ENCODE data around the gene EDN1. TPM values are rescaled to one million over a fixed set of nuclear protein-coding genes. Genes with fewer than 3 reads are reported as not detected.
"Not testable (repeated sequence)": the region's sequence is repeated elsewhere in the genome, so short reads cannot be mapped to it uniquely, and the experiment has no call there.

Gene EDN1
- total and polyA plus RNA-seq, 11 donors: 1.0 to 11.6 (median 4.1) TPM

DNA sequence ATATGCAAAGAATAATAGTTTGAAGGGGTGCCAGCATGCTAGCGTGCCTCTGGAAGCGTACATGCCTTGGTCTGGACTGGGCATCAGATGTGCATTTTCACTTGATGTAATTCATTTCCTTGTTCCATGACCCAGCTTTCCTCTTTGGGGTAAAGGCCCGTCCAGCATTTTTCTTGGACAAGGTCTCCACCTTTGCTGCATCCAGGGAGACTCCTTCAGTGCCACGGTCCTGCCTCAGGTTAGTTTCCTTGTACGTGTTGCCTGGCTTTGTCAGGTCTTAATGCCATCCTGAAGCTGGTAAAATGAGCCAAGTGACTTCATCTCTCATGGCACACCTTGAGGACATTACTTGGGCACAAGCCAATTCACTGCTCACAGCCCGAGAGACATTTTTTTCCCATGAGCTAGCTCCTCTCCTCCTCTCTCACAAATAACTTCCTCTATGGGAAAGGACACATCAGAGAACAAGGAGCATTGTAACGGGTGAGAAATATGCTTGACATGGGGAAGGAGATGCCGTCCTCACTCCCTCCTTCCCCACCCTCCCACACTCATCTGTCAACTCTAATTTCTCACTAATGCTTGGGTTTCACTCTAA lies 23.9 kb downstream of the EDN1 start:
- Histone ChIP-seq H3K9me3 (peaks cover 0 to 13% (median 3%) of the 10 kb centered on the region in 12 donors), H3K4me1 (peaks cover 0 to 5% (median 0%) of the 10 kb centered on the region in 12 donors), H3K4me3 (no peak overlapping the region), H3K27me3 (no peaks in the 10 kb centered on the region), H3K36me3 (no peaks in the 10 kb centered on the region), H3K27ac (no peak overlapping the region)
- TF ChIP-seq POLR2A (IDR thresholded peaks at IDR 0.05) (no peak), CTCF (IDR thresholded peaks at IDR 0.05) (no peak)
- 42 to 49% (median 43%) methylated on average over 8 of the region's 8 CpGs for WGBS, 4 donors
- no peak for ATAC-seq
- DNase-seq: no peak
- intact Hi-C loops (cut with DNase I): no loop called here

- no peak overlapping the region for H3K4me3 ChIP-seq
- TF ChIP-seq POLR2A (IDR thresholded peaks at IDR 0.05) (no peak), CTCF (IDR thresholded peaks at IDR 0.05) (no peak)
- H3K27me3 ChIP-seq: no peaks in the 10 kb centered on the region
- ATAC-seq: no peak
- H3K4me1 ChIP-seq: peaks cover 0 to 5% (median 0%) of the 10 kb centered on the region in 12 donors
- 88 to 93% (median 90%) methylated on average over 5 of the region's 5 CpGs for WGBS, 4 donors
- peaks cover 0 to 13% (median 3%) of the 10 kb centered on the region in 12 donors for H3K9me3 ChIP-seq
- intact Hi-C loops (cut with DNase I): loop anchor here in 1 of 10 donors (1.0 kb wide), 1 partner anchor 9 kb away; no protein-coding TSS in a partner anchor
- H3K27ac ChIP-seq: no peak overlapping the region
- no peak for DNase-seq
- H3K36me3 ChIP-seq: no peaks in the 10 kb centered on the region
Measured at GRCh38 chr6:12314751-12315150, 24.6 kb downstream of the EDN1 start.

DNA sequence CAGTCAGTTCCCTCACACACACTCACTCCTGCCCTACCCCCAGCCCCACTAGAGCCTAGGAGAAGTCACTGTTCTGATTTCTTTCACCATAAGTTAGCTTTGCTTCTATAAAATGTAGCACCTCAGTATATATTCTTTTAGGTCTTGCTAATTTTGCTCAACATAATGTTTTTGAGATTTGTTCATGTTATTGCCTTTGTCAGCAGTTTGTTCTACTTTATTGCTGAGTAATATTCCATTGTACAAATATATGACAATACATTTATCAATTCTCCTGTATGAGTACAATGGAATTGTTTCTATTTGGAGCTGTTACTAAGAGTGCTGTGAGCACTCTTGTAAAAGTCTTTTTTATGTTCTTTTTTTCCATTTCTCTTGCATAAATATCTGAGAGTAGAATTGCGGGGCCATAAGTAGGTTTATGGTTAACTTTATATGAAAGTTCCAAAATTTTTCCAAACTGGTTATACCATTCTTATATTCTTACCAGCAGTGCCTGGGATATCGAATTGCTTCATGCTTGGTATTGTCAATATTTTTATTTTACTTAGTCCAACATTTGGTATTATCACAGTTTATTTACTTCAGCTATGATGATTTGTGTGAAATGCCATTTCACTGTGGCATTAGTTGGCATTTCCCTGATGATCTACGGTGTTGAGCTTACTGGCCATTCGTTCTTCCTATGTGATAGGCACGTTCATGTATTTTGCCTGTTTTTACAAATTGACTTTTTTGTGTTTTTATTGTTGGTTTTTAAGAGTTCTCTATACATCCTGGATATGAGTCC lies 25.3 kb downstream of the EDN1 start:
- no peak for TF ChIP-seq POLR2A (IDR thresholded peaks at IDR 0.05)
- TF ChIP-seq CTCF (IDR thresholded peaks at IDR 0.05): no peak
- no peak overlapping the region for H3K27ac ChIP-seq
- DNase-seq (no peak), ATAC-seq (no peak)
- intact Hi-C loops (cut with DNase I): loop anchor here in 1 of 10 donors (1.0 kb wide), 1 partner anchor 10 kb away; no protein-coding TSS in a partner anchor
- H3K27me3 ChIP-seq: no peaks in the 10 kb centered on the region
- peaks cover 0 to 13% (median 3%) of the 10 kb centered on the region in 12 donors for H3K9me3 ChIP-seq
- H3K36me3 ChIP-seq: no peaks in the 10 kb centered on the region
- H3K4me1 ChIP-seq: peaks cover 0 to 5% (median 0%) of the 10 kb centered on the region in 12 donors
- no peak overlapping the region for H3K4me3 ChIP-seq
- 94 to 97% (median 95%) methylated on average over 5 of the region's 5 CpGs for WGBS, 4 donors

DNA sequence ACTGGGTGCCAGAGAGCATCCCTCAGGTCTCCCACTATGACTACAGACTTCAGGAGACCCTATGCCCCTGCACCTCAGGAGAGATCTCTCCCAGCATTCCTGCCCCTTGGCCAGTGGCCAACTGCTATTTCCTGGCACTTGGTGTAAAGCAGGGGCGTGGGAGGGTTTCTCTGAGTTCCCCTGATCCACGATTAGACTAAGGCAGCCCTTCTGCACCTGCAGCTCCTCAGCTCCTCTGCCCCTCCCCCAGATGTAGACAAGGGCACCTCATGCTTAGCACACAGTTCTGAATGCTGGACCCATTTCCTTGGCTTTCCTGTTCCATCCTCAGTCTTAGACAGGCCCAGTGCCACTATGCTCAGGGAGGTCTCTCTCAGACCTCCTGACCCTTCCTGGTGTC lies 28.6 kb downstream of the EDN1 start:
- Histone ChIP-seq H3K9me3 (peaks cover 0 to 13% (median 3%) of the 10 kb centered on the region in 12 donors), H3K4me3 (no peak overlapping the region), H3K27me3 (no peaks in the 10 kb centered on the region), H3K36me3 (no peaks in the 10 kb centered on the region), H3K4me1 (peaks cover 0 to 5% (median 0%) of the 10 kb centered on the region in 12 donors), H3K27ac (no peak overlapping the region)
- intact Hi-C loops (cut with DNase I): no loop called here
- DNase-seq (no peak), ATAC-seq (no peak)
- 61 to 65% (median 64%) methylated on average over 2 of the region's 2 CpGs for WGBS, 4 donors
- TF ChIP-seq CTCF (IDR thresholded peaks at IDR 0.05) (no peak), POLR2A (IDR thresholded peaks at IDR 0.05) (no peak)

DNA sequence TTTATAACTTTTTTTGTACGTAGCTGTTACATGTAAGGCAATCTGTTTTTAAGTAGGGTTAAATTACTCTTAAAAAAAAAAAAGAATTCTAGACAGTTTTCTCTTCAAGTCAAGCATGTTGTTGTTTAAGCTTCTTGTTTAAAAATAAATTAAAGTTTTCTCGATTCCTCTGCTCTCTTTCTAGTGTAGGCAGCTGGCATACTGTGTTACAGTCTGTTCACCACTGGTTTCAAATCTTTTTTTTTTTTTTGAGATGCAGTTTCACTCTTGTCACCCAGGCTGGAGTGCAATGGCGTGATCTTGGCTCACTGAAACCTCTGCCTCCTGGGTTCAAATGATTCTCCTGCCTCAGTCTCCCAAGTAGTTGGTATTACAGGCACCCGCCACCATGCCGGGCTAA lies 29.9 kb downstream of the EDN1 start:
- H3K36me3 ChIP-seq; DNase-seq; H3K4me3 ChIP-seq; H3K27ac ChIP-seq; H3K27me3 ChIP-seq; ATAC-seq; H3K4me1 ChIP-seq; intact Hi-C loops (cut with DNase I): not testable (repeated sequence)
- WGBS, 4 donors: 90 to 96% (median 93%) methylated on average over 5 of the region's 5 CpGs
- H3K9me3 ChIP-seq: peaks cover 0 to 13% (median 3%) of the 10 kb centered on the region in 12 donors
